Fibroblast of lung (primary cell): ENCODE measurements around the gene TLE5. TPM values are rescaled to one million over a fixed set of nuclear protein-coding genes. Genes with fewer than 3 reads are reported as not detected.

Experiments
- DNase-seq, 2 donors: peaks; one replicate each; pipeline versions ENCODE4 v3.0.0 to v3.0.0-alpha.2; 2010; ENCODE audit warnings: low read depth in 2 of 2
- H2AFZ ChIP-seq: 2 replicates; pipeline ENCODE4 v1.5.1; 2012; ENCODE audit warnings: low read length, control low read depth, inconsistent platforms
- H3K27ac ChIP-seq: 2 replicates; pipeline ENCODE4 v1.5.1; 2011; ENCODE audit warnings: low read length, control low read depth; ENCODE audit not compliant: insufficient read depth
- H3K27me3 ChIP-seq: 2 replicates; pipeline ENCODE4 v1.5.1; 2011; ENCODE audit warnings: mild to moderate bottlenecking, low read length; ENCODE audit not compliant: control insufficient read depth, insufficient read depth
- H3K36me3 ChIP-seq: 2 replicates; pipeline ENCODE4 v1.5.1; 2011; ENCODE audit warnings: low read length; ENCODE audit not compliant: control insufficient read depth, insufficient read depth
- H3K4me1 ChIP-seq: 2 replicates; pipeline ENCODE4 v1.5.1; 2011; ENCODE audit warnings: low read length; ENCODE audit not compliant: control insufficient read depth, insufficient read depth; ENCODE audit errors: extremely low read depth
- H3K4me2 ChIP-seq: 2 replicates; pipeline ENCODE4 v1.5.1; 2011; ENCODE audit warnings: low read length, control low read depth; ENCODE audit not compliant: insufficient read depth; ENCODE audit errors: extremely low read depth
- H3K4me3 ChIP-seq, 4 experiments: fragments of 200-600 bp in 1 of 4; sonication (generic) in 1 of 4; replicated peaks in 1 of 4; 2 replicates each; pipeline ENCODE4 v1.5.1; 2011 to 2016; ENCODE audit warnings: low read length in 4 of 4, low read depth in 3 of 4, mild to moderate bottlenecking in 3 of 4, control low read depth in 2 of 4, inconsistent platforms in 1 of 4, mixed read lengths in 1 of 4; ENCODE audit not compliant: insufficient read depth in 1 of 4; ENCODE audit errors: control extremely low read depth in 1 of 4
- H3K79me2 ChIP-seq: 2 replicates; pipeline ENCODE4 v1.5.1; 2012; ENCODE audit warnings: mild to moderate bottlenecking, low read length, inconsistent platforms; ENCODE audit not compliant: control insufficient read depth, insufficient read depth
- H3K9ac ChIP-seq: 2 replicates; pipeline ENCODE4 v1.5.1; 2011; ENCODE audit warnings: mild to moderate bottlenecking, low read length, control low read depth; ENCODE audit not compliant: insufficient read depth
- H3K9me3 ChIP-seq: 2 replicates; pipeline ENCODE4 v1.5.1; 2012; ENCODE audit warnings: low read depth, low read length; ENCODE audit not compliant: control insufficient read depth, insufficient read depth
- H4K20me1 ChIP-seq: 2 replicates; pipeline ENCODE4 v1.5.1; 2011; ENCODE audit warnings: low read length; ENCODE audit not compliant: control insufficient read depth, insufficient read depth; ENCODE audit errors: extremely low read depth
- CTCF ChIP-seq, 2 donors: IDR thresholded peaks in 1 of 2; conservative IDR thresholded peaks in 1 of 2; 1 replicate in 1 of 2; 2 replicates in 1 of 2; pipeline ENCODE4 v1.5.1; 2011 to 2012; ENCODE audit warnings: low read length in 2 of 2, control low read depth in 1 of 2, inconsistent platforms in 1 of 2, low read depth in 1 of 2, mild to moderate bottlenecking in 1 of 2
- EZH2 ChIP-seq: IDR thresholded peaks from 2 replicates; pipeline ENCODE4 v1.5.1; 2012; ENCODE audit warnings: low read length, control low read depth, mild to moderate bottlenecking; ENCODE audit errors: missing control alignments
- polyA plus RNA-seq, 2 donors: library from polyadenylated mRNA; depleted of rRNA in 1 of 2; stranded (reverse) in 1 of 2; unstranded in 1 of 2; fragments of >200 nt; gene quantifications; 2 replicates each; pipeline ENCODE4 v1.2.1, GENCODE V29; 2011 to 2012; ENCODE audit warnings: missing spikeins in 1 of 2
- total RNA-seq: library from RNA; depleted of rRNA; stranded (reverse); fragments of >200 nt; gene quantifications from 2 replicates; pipeline ENCODE4 v1.2.1, GENCODE V29; 2014

TLE5 gene
- total and polyA plus RNA-seq, 2 donors (not counting 1 experiment from before 2014, with no cell fraction given): 173 to 319 TPM

GRCh38 chr19:3046698-3047495, 15.4 kb downstream of the TLE5 start:
- Histone ChIP-seq H3K9ac (no peak overlapping the region), H3K4me1 (no peaks in the 10 kb centered on the region), H3K27ac (no peak overlapping the region), H3K27me3 (no peaks in the 10 kb centered on the region), H3K36me3 (no peaks in the 10 kb centered on the region), H4K20me1 (no peaks in the 10 kb centered on the region), H3K4me3 (peak overlapping the region in 3 of 4 experiments; percentile 28 to 44 (median 41)), H2AFZ (no peak overlapping the region), H3K79me2 (no peaks in the 10 kb centered on the region), H3K4me2 (peak overlapping the region; percentile 68), H3K9me3 (no peaks in the 10 kb centered on the region)
- peak in 1 of 2 donors; percentile 55 for DNase-seq
- no peak for TF ChIP-seq CTCF (conservative IDR thresholded peaks at IDR 0.05 in 1 of 2, IDR thresholded peaks at IDR 0.05 in 1 of 2; ENCODE audit: low read depth in 1 of 2, low read length in 2 of 2)
- no peak for TF ChIP-seq EZH2

GRCh38 chr19:3045885-3046697, 16.2 kb downstream of the TLE5 start:
- H3K9me3 ChIP-seq: no peaks in the 10 kb centered on the region
- no peak for DNase-seq
- TF ChIP-seq CTCF (conservative IDR thresholded peaks at IDR 0.05 in 1 of 2, IDR thresholded peaks at IDR 0.05 in 1 of 2; ENCODE audit: low read depth in 1 of 2, low read length in 2 of 2): no peak
- TF ChIP-seq EZH2: no peak
- H3K36me3 ChIP-seq: no peaks in the 10 kb centered on the region
- no peak overlapping the region for H2AFZ ChIP-seq
- H3K4me1 ChIP-seq: no peaks in the 10 kb centered on the region
- H3K4me3 ChIP-seq: no peak overlapping the region
- no peaks in the 10 kb centered on the region for H3K79me2 ChIP-seq
- H3K27ac ChIP-seq: no peak overlapping the region
- no peak overlapping the region for H3K4me2 ChIP-seq
- no peaks in the 10 kb centered on the region for H3K27me3 ChIP-seq
- H3K9ac ChIP-seq: no peak overlapping the region
- H4K20me1 ChIP-seq: no peaks in the 10 kb centered on the region

- H3K9ac ChIP-seq: no peak overlapping the region
- H3K4me3 ChIP-seq: no peak overlapping the region
- no peaks in the 10 kb centered on the region for H3K36me3 ChIP-seq
- no peak overlapping the region for H3K4me2 ChIP-seq
- H3K4me1 ChIP-seq: no peaks in the 10 kb centered on the region
- no peaks in the 10 kb centered on the region for H3K9me3 ChIP-seq
- H3K27ac ChIP-seq: no peak overlapping the region
- TF ChIP-seq EZH2: no peak
- TF ChIP-seq CTCF (conservative IDR thresholded peaks at IDR 0.05 in 1 of 2, IDR thresholded peaks at IDR 0.05 in 1 of 2; ENCODE audit: low read depth in 1 of 2, low read length in 2 of 2): no peak
- no peaks in the 10 kb centered on the region for H4K20me1 ChIP-seq
- H3K27me3 ChIP-seq: no peaks in the 10 kb centered on the region
- H2AFZ ChIP-seq: no peak overlapping the region
- no peak for DNase-seq
- no peaks in the 10 kb centered on the region for H3K79me2 ChIP-seq
Observed at GRCh38 chr19:3045191-3045590, 17.1 kb downstream of the TLE5 start.
